Panc1 (cell line): Measurements from ENCODE around the gene AFP.

Source experiments
- POLR2AphosphoS5 ChIP-seq: IDR thresholded peaks from 2 replicates; pipeline ENCODE4 v1.6.1; 2012; ENCODE audit warnings: mild to moderate bottlenecking, low read depth, low read length, moderate library complexity
- TCF7L2 ChIP-seq: IDR thresholded peaks from 2 replicates; pipeline ENCODE4 v1.6.1; 2011; ENCODE audit warnings: mild to moderate bottlenecking, low read depth, low read length, inconsistent platforms
- TF ChIP-seq, protein P1 (sequence below): fragments of 450-650 bp; IDR thresholded peaks from 2 replicates; pipeline ENCODE4 v1.5.1; 2017; ENCODE audit warnings: mild to moderate bottlenecking
- TF ChIP-seq, protein P2 (sequence below), 2 experiments: IDR thresholded peaks; 2 replicates each; pipeline ENCODE4 v1.6.1; 2011 to 2012; ENCODE audit warnings: low read depth in 2 of 2, control low read depth in 1 of 2, low read length in 1 of 2, mild to moderate bottlenecking in 1 of 2, moderate library complexity in 1 of 2; ENCODE audit not compliant: insufficient read depth in 1 of 2

DNA sequence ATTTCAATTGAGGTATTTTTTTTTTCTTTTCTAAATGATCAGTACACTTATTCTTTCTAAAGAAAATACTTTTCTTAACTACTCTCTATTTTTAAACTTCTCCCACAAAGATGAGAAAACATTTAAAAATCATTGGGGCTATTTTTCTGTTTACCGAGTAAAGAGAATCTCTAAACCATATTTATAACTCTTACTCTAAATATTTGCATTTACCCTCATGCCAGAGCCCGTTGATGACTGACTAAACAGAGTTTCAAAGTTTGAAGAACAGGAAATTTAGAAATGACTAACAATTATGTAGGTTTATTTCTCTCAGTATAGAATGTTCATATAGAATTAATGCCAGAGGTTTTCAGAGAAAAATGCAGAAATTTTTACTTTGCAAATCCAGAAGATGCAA is 34.6 kb upstream of the AFP start:
- TF ChIP-seq, protein P1, sequence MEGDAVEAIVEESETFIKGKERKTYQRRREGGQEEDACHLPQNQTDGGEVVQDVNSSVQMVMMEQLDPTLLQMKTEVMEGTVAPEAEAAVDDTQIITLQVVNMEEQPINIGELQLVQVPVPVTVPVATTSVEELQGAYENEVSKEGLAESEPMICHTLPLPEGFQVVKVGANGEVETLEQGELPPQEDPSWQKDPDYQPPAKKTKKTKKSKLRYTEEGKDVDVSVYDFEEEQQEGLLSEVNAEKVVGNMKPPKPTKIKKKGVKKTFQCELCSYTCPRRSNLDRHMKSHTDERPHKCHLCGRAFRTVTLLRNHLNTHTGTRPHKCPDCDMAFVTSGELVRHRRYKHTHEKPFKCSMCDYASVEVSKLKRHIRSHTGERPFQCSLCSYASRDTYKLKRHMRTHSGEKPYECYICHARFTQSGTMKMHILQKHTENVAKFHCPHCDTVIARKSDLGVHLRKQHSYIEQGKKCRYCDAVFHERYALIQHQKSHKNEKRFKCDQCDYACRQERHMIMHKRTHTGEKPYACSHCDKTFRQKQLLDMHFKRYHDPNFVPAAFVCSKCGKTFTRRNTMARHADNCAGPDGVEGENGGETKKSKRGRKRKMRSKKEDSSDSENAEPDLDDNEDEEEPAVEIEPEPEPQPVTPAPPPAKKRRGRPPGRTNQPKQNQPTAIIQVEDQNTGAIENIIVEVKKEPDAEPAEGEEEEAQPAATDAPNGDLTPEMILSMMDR, result no peak
- TF ChIP-seq POLR2AphosphoS5, result no peak
- TF ChIP-seq, protein P2, sequence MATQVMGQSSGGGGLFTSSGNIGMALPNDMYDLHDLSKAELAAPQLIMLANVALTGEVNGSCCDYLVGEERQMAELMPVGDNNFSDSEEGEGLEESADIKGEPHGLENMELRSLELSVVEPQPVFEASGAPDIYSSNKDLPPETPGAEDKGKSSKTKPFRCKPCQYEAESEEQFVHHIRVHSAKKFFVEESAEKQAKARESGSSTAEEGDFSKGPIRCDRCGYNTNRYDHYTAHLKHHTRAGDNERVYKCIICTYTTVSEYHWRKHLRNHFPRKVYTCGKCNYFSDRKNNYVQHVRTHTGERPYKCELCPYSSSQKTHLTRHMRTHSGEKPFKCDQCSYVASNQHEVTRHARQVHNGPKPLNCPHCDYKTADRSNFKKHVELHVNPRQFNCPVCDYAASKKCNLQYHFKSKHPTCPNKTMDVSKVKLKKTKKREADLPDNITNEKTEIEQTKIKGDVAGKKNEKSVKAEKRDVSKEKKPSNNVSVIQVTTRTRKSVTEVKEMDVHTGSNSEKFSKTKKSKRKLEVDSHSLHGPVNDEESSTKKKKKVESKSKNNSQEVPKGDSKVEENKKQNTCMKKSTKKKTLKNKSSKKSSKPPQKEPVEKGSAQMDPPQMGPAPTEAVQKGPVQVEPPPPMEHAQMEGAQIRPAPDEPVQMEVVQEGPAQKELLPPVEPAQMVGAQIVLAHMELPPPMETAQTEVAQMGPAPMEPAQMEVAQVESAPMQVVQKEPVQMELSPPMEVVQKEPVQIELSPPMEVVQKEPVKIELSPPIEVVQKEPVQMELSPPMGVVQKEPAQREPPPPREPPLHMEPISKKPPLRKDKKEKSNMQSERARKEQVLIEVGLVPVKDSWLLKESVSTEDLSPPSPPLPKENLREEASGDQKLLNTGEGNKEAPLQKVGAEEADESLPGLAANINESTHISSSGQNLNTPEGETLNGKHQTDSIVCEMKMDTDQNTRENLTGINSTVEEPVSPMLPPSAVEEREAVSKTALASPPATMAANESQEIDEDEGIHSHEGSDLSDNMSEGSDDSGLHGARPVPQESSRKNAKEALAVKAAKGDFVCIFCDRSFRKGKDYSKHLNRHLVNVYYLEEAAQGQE (IDR thresholded peaks at IDR 0.05; ENCODE audit: insufficient read depth in 1 of 2, low read depth in 2 of 2, low read length in 1 of 2), result no peak
- no peak for TF ChIP-seq TCF7L2
